Stomach (tissue), 9 donors: ENCODE data around the gene MTNR1B. TPM values are rescaled to one million over a fixed set of nuclear protein-coding genes. Genes with fewer than 3 reads are reported as not detected.

ENCODE experiments used
- DNase-seq, 2 donors: peaks; one replicate each; pipeline versions ENCODE4 v3.0.0 to v3.0.0-alpha.2; 2013 to 2019
- H3K27ac ChIP-seq, 5 donors: fragments of 200-600 bp in 4 of 5; sonication (generic) in 4 of 5; one replicate each; pipeline ENCODE4 v1.5.1; 2013 to 2019; ENCODE audit warnings: mild to moderate bottlenecking in 1 of 5, moderate library complexity in 1 of 5
- H3K27me3 ChIP-seq, 3 donors: fragments of 200-600 bp; sonication (generic); one replicate each; pipeline ENCODE4 v1.5.1; 2017 to 2019; ENCODE audit warnings: mixed run types in 1 of 3
- H3K36me3 ChIP-seq, 4 donors: fragments of 200-600 bp; sonication (generic); 1 replicate in 3 of 4; 2 replicates in 1 of 4; pipeline ENCODE4 v1.5.1; 2016 to 2019
- H3K4me1 ChIP-seq, 4 donors: fragments of 200-600 bp; sonication (generic); one replicate each; pipeline ENCODE4 v1.5.1; 2016 to 2019
- H3K4me3 ChIP-seq, 4 donors: fragments of 200-600 bp; sonication (generic) in 3 of 4; one replicate each; pipeline ENCODE4 v1.5.1; 2016 to 2019; ENCODE audit warnings: mild to moderate bottlenecking in 1 of 4
- H3K9me3 ChIP-seq, 4 donors: fragments of 200-600 bp; sonication (generic); one replicate each; pipeline ENCODE4 v1.5.1; 2016 to 2019
- CTCF ChIP-seq, 7 experiments: fragments of 450-650 bp in 4 of 7; fragments of 200-600 bp in 3 of 7; sonication (generic) in 3 of 7; IDR thresholded peaks; one replicate each; pipeline ENCODE4 v1.5.1; 2016 to 2019; ENCODE audit warnings: antibody characterized with exemption in 7 of 7, control low read depth in 2 of 7, mild to moderate bottlenecking in 1 of 7
- EP300 ChIP-seq: sonication (generic); formaldehyde crosslinking; IDR thresholded peaks from one replicate; pipeline ENCODE4 v1.6.1; 2017; ENCODE audit warnings: antibody characterized with exemption
- POLR2A ChIP-seq, 4 donors: fragments of 450-650 bp; IDR thresholded peaks; one replicate each; pipeline ENCODE4 v1.6.1; 2016; ENCODE audit warnings: antibody characterized with exemption in 4 of 4, control low read depth in 2 of 4, mild to moderate bottlenecking in 1 of 4, moderate library complexity in 1 of 4
- POLR2AphosphoS5 ChIP-seq, 3 donors: sonication (generic); formaldehyde crosslinking; IDR thresholded peaks; one replicate each; pipeline ENCODE4 v1.6.1; 2016; ENCODE audit warnings: antibody characterized with exemption in 3 of 3
- WGBS, 5 donors: extraction: QIAGEN DNeasy Blood & Tissue Kit in 3 of 5; methylation state at CpG; one replicate each; pipeline versions ENCODE4 v1.1.5 to v1.1.7; 2013 to 2018; 5-methylcytosine and 5-hydroxymethylcytosine counted together
- intact Hi-C: fragments of 100-400 bp; cut with DNase I; formaldehyde crosslinking; loops from one replicate; pipeline ENCODE4 v1.15.1; 2023; ENCODE audit warnings: low total_unique reads
- polyA plus RNA-seq, 3 donors: library from polyadenylated mRNA; stranded (reverse); fragments of 200-250 nt; gene quantifications; one replicate each; pipeline ENCODE4 v1.2.3, GENCODE V29; 2013
- total RNA-seq, 5 donors: library from RNA; depleted of rRNA; stranded (reverse); fragments of >200 nt; gene quantifications; one replicate each; pipeline versions ENCODE4 v1.1.0 to v1.2.3, GENCODE V29; 2014 to 2016
- donor health status: healthy with polysubstance abuse.
- donor health status: Bipolar disorder and iron deficiency.
- donor health status: healthy.

The MTNR1B gene
- total and polyA plus RNA-seq, 8 donors, result 1.0 TPM; not detected in 7

GRCh38 chr11:93020248-93021046 lies 51.0 kb downstream of the MTNR1B start:
- no peaks in the 10 kb centered on the region for H3K27me3 ChIP-seq
- peak in 1 of 2 donors; percentile 28 for DNase-seq
- WGBS, 5 donors, result 53 to 73% (median 63%) methylated on average over 5 of the region's 5 CpGs
- H3K9me3 ChIP-seq, result peaks cover 0 to 11% (median 4%) of the 10 kb centered on the region in 4 donors
- H3K36me3 ChIP-seq, result no peaks in the 10 kb centered on the region
- intact Hi-C loops, result no loop called here
- H3K4me1 ChIP-seq, result no peaks in the 10 kb centered on the region
- no peak overlapping the region for H3K4me3 ChIP-seq
- no peak for TF ChIP-seq CTCF (IDR thresholded peaks at IDR 0.05)
- no peak overlapping the region for H3K27ac ChIP-seq

GRCh38 chr11:93024369-93024768 lies 54.9 kb downstream of the MTNR1B start:
- H3K4me1 ChIP-seq, result no peaks in the 10 kb centered on the region
- no peak for DNase-seq
- 62 to 80% (median 72%) methylated on average over 1 of the region's 1 CpG for WGBS, 5 donors
- no peaks in the 10 kb centered on the region for H3K9me3 ChIP-seq
- H3K4me3 ChIP-seq, result no peak overlapping the region
- H3K27me3 ChIP-seq, result no peaks in the 10 kb centered on the region
- H3K36me3 ChIP-seq, result no peaks in the 10 kb centered on the region
- TF ChIP-seq EP300, result no peak
- TF ChIP-seq CTCF (IDR thresholded peaks at IDR 0.05), result no peak
- TF ChIP-seq POLR2AphosphoS5 (IDR thresholded peaks at IDR 0.05), result no peak
- TF ChIP-seq POLR2A (IDR thresholded peaks at IDR 0.05), result no peak
- no peak overlapping the region for H3K27ac ChIP-seq
- intact Hi-C loops, result no loop called here

- H3K9me3 ChIP-seq, result no peaks in the 10 kb centered on the region
- no peaks in the 10 kb centered on the region for H3K4me1 ChIP-seq
- no peak for TF ChIP-seq CTCF (IDR thresholded peaks at IDR 0.05)
- TF ChIP-seq EP300, result no peak
- TF ChIP-seq POLR2A (IDR thresholded peaks at IDR 0.05), result no peak
- TF ChIP-seq POLR2AphosphoS5 (IDR thresholded peaks at IDR 0.05), result no peak
- intact Hi-C loops, result no loop called here
- no peaks in the 10 kb centered on the region for H3K27me3 ChIP-seq
- 70 to 84% (median 81%) methylated on average over 3 of the region's 3 CpGs for WGBS, 5 donors
- H3K4me3 ChIP-seq, result no peak overlapping the region
- DNase-seq, result no peak
- H3K36me3 ChIP-seq, result no peaks in the 10 kb centered on the region
- no peak overlapping the region for H3K27ac ChIP-seq
These were observed 56.3 kb downstream of the MTNR1B start for GRCh38 chr11:93025558-93026255.

GRCh38 chr11:93028960-93029522 lies 59.6 kb downstream of the MTNR1B start:
- no peak for TF ChIP-seq POLR2A (IDR thresholded peaks at IDR 0.05)
- TF ChIP-seq EP300, result no peak
- TF ChIP-seq POLR2AphosphoS5 (IDR thresholded peaks at IDR 0.05), result no peak
- no peak for TF ChIP-seq CTCF (IDR thresholded peaks at IDR 0.05)

More at GRCh38 chr11:93028960-93029522, 59.6 kb downstream of the MTNR1B start:
- Histone ChIP-seq H3K27ac (peak overlapping the region in 3 of 5 donors; percentile 45 to 85 (median 55)), H3K9me3 (no peaks in the 10 kb centered on the region), H3K4me1 (no peaks in the 10 kb centered on the region), H3K4me3 (peak overlapping the region in 2 of 4 donors; percentile 0 to 13), H3K36me3 (no peaks in the 10 kb centered on the region), H3K27me3 (no peaks in the 10 kb centered on the region)
- intact Hi-C loops, result no loop called here
- WGBS, 5 donors, result 39 to 51% (median 46%) methylated on average over 6 of the region's 6 CpGs
- DNase-seq, result peak in 1 of 2 donors; percentile 34
